Keratinocyte (primary cell): Measurements from ENCODE around the gene SUPT6H. TPM values are rescaled to one million over a fixed set of nuclear protein-coding genes. Genes with fewer than 3 reads are reported as not detected.

Source experiments
- DNase-seq: peaks from one replicate; pipeline ENCODE4 v3.0.0-alpha.2; 2011; ENCODE audit warnings: low read depth, missing footprints, low spot score
- FAIRE-seq: peaks from 2 replicates; lab custom pipeline; 2011; peaks lifted over from hg19 to GRCh38; lab: Jason Lieb, UNC
- H2AFZ ChIP-seq: 2 replicates; pipeline ENCODE4 v1.6.0; 2012; ENCODE audit warnings: low read length, control low read depth, inconsistent platforms; ENCODE audit not compliant: control insufficient read depth
- H3K27ac ChIP-seq: 2 replicates; pipeline ENCODE4 v1.5.1; 2011; ENCODE audit warnings: low read length; ENCODE audit not compliant: control insufficient read depth, insufficient read depth
- H3K27me3 ChIP-seq: 3 replicates; pipeline ENCODE4 v1.6.0; 2011; ENCODE audit warnings: low read length; ENCODE audit not compliant: control insufficient read depth, insufficient read depth; ENCODE audit errors: extremely low read depth
- H3K36me3 ChIP-seq, 2 experiments: 2 replicates in 1 of 2; 3 replicates in 1 of 2; pipeline ENCODE4 v1.5.1; 2011; ENCODE audit warnings: low read length in 2 of 2, mild to moderate bottlenecking in 1 of 2; ENCODE audit not compliant: control insufficient read depth in 2 of 2, insufficient read depth in 2 of 2; ENCODE audit errors: extremely low read depth in 1 of 2
- H3K4me1 ChIP-seq: 3 replicates; pipeline ENCODE4 v1.5.1; 2011; ENCODE audit warnings: low read length; ENCODE audit not compliant: control insufficient read depth, insufficient read depth; ENCODE audit errors: extremely low read depth
- H3K4me2 ChIP-seq: 3 replicates; pipeline ENCODE4 v1.6.0; 2011; ENCODE audit warnings: low read depth, low read length; ENCODE audit not compliant: control insufficient read depth, insufficient read depth; ENCODE audit errors: extremely low read depth
- H3K4me3 ChIP-seq, 3 experiments: fragments of 200-600 bp in 1 of 3; sonication (generic) in 1 of 3; 2 replicates in 2 of 3; 3 replicates in 1 of 3; pipeline ENCODE4 v1.5.1; 2011 to 2016; ENCODE audit warnings: low read length in 3 of 3, mild to moderate bottlenecking in 3 of 3, control low read depth in 2 of 3, inconsistent platforms in 1 of 3, low read depth in 1 of 3, mixed read lengths in 1 of 3, mixed run types in 1 of 3, moderate library complexity in 1 of 3; ENCODE audit not compliant: control insufficient read depth in 2 of 3, insufficient read depth in 2 of 3; ENCODE audit errors: extremely low read depth in 1 of 3
- H3K79me2 ChIP-seq: 2 replicates; pipeline ENCODE4 v1.6.0; 2012; ENCODE audit warnings: low read length; ENCODE audit not compliant: control insufficient read depth, insufficient read depth
- H3K9ac ChIP-seq: 3 replicates; pipeline ENCODE4 v1.6.0; 2011; ENCODE audit warnings: low read length; ENCODE audit not compliant: control insufficient read depth, insufficient read depth; ENCODE audit errors: extremely low read depth
- H3K9me1 ChIP-seq: 3 replicates; pipeline ENCODE4 v1.6.0; 2011; ENCODE audit warnings: low read length; ENCODE audit not compliant: control insufficient read depth, insufficient read depth; ENCODE audit errors: extremely low read depth
- H3K9me3 ChIP-seq: 2 replicates; pipeline ENCODE4 v1.5.1; 2012; ENCODE audit warnings: low read depth, low read length; ENCODE audit not compliant: control insufficient read depth
- H4K20me1 ChIP-seq: 3 replicates; pipeline ENCODE4 v1.6.0; 2011; ENCODE audit warnings: low read length; ENCODE audit not compliant: control insufficient read depth, insufficient read depth; ENCODE audit errors: extremely low read depth
- CTCF ChIP-seq, 3 experiments: IDR thresholded peaks in 1 of 3; conservative IDR thresholded peaks in 1 of 3; optimal IDR thresholded peaks in 1 of 3; 2 replicates in 2 of 3; 3 replicates in 1 of 3; pipeline versions ENCODE3 to v1.5.1; 2011; ENCODE audit warnings: low read length in 3 of 3, mild to moderate bottlenecking in 3 of 3, moderate library complexity in 2 of 3, control low read depth in 1 of 3, inconsistent platforms in 1 of 3; ENCODE audit not compliant: insufficient read depth in 2 of 3; ENCODE audit errors: extremely low read depth in 1 of 3
- EZH2 ChIP-seq: IDR thresholded peaks from one replicate; pipeline ENCODE4 v1.6.1; 2012; ENCODE audit warnings: inconsistent platforms, mild to moderate bottlenecking, low read length, moderate library complexity
- dilution Hi-C: fragments of 300-500 bp; cut with MboI; formaldehyde crosslinking; loops from one replicate; pipeline ENCODE4 v1.7.0; 2020; ENCODE audit warnings: low sequenced_read_pairs; ENCODE audit not compliant: extremely low pct_ligation_motif_present
- polyA plus RNA-seq, 5 experiments: library from polyadenylated mRNA; depleted of rRNA in 3 of 5; stranded (reverse) in 3 of 5; stranded (forward) in 1 of 5; unstranded in 1 of 5; fragments of >200 nt; gene quantifications; 1 replicate in 1 of 5; 2 replicates in 3 of 5; 3 replicates in 1 of 5; pipeline versions ENCODE4 v1.2.1 to v1.2.3, GENCODE V29; 2011 to 2012; ENCODE audit warnings: missing spikeins in 2 of 5, low read depth in 1 of 5, low replicate concordance in 1 of 5

Gene SUPT6H
- polyA plus RNA-seq, 1 donor (not counting 4 experiments of a cell fraction or from before 2014, with no cell fraction given), result 32.1 TPM

DNA sequence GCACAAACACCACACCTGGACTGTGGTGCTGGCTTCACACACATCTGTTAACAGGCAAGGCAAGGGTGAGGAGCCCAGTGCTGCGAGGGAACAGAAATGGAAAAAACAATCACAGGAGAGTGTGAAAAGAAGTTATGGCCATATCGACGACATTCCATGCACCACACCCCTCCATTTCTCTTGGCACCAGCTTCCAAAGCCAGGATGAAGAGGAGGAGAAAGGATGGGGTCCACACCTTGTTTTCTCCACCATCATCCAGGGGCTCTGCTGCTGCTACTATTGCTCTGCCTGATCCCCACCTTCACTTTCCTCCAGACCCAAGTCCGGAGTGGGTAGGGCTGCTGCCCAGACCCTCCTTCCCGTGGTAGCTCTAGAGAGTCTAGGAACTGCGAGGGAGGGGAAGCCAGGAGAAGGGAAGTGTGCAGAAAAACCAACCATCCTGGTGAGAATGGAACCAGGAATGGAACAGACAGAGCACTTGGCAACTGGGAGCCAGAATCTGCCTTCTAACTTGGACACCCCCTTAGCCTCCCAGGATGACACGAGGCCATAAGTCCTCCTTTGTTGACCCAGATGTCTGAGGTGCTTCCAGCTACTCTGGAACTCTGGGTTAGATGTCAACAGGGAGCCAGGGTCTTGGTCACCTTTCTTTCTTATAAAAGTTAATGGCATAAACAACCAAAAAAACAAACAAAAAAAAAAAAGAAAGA, 50.9 kb downstream of the SUPT6H start:
- no peak overlapping the region for H3K27ac ChIP-seq
- peaks cover 4% of the 10 kb centered on the region for H4K20me1 ChIP-seq

DNA sequence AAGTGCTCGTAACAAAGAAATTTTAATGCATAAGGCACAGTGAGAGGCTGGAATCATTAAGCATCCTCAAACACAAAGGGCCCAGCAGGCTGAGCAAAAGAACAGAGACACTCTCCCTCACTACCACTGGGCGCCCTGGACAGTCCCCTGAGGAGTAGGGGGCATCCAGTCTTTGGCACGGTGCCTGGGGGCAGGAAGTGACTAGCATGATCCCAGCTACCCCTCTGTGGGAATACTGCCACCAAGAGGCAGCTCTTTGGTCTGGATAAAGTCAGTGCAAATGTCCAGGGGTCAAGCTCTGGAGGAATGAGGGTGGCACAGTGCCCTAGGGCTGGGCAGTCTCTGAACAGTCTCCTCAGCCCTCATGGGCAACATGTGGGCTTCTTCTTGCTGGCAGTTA, 52.3 kb downstream of the SUPT6H start:
- no peak overlapping the region for H3K4me3 ChIP-seq
- no peak overlapping the region for H3K4me2 ChIP-seq
- no peak overlapping the region for H3K27ac ChIP-seq
- no peaks in the 10 kb centered on the region for H3K9me3 ChIP-seq
- DNase-seq (no peak), FAIRE-seq (no peak)
- peaks cover 23% of the 10 kb centered on the region for H3K79me2 ChIP-seq
- TF ChIP-seq CTCF (optimal IDR thresholded peaks at IDR 0.05 in 1 of 3, IDR thresholded peaks at IDR 0.05 in 1 of 3, conservative IDR thresholded peaks at IDR 0.05 in 1 of 3; ENCODE audit: extremely low read depth in 1 of 3, insufficient read depth in 2 of 3, low read length in 3 of 3) (peak in 1 of 3 experiments; percentile 27), EZH2 (no peak)
- no peak overlapping the region for H3K9ac ChIP-seq
- no peak overlapping the region for H2AFZ ChIP-seq
- dilution Hi-C loops, result no loop called here
- peaks cover 16 to 33% of the 10 kb centered on the region in 2 experiments for H3K36me3 ChIP-seq
- H3K4me1 ChIP-seq, result peaks cover 30% of the 10 kb centered on the region
- H4K20me1 ChIP-seq, result peaks cover 4% of the 10 kb centered on the region
- H3K9me1 ChIP-seq, result peaks cover 3% of the 10 kb centered on the region
- no peaks in the 10 kb centered on the region for H3K27me3 ChIP-seq

More for the DNA sequence above, 50.9 kb downstream of the SUPT6H start:
- Histone ChIP-seq H2AFZ (no peak overlapping the region), H3K4me2 (no peak overlapping the region), H3K27me3 (no peaks in the 10 kb centered on the region), H3K9me1 (peaks cover 3% of the 10 kb centered on the region), H3K4me3 (no peak overlapping the region), H3K36me3 (peaks cover 16 to 33% of the 10 kb centered on the region in 2 experiments), H3K4me1 (peaks cover 16% of the 10 kb centered on the region), H3K79me2 (peaks cover 21% of the 10 kb centered on the region), H3K9me3 (no peaks in the 10 kb centered on the region), H3K9ac (no peak overlapping the region)
- no peak for DNase-seq
- TF ChIP-seq CTCF (optimal IDR thresholded peaks at IDR 0.05 in 1 of 3, IDR thresholded peaks at IDR 0.05 in 1 of 3, conservative IDR thresholded peaks at IDR 0.05 in 1 of 3; ENCODE audit: extremely low read depth in 1 of 3, insufficient read depth in 2 of 3, low read length in 3 of 3), result no peak
- TF ChIP-seq EZH2, result no peak
- no peak for FAIRE-seq
- dilution Hi-C loops, result no loop called here
